Adrenal gland (tissue), 12 donors: ENCODE measurements around the gene LRP2. TPM values are rescaled to one million over a fixed set of nuclear protein-coding genes. Genes with fewer than 3 reads are reported as not detected.

ENCODE experiments used
- DNase-seq, 7 donors: peaks; one replicate each; pipeline ENCODE4 v3.0.0-alpha.2; 2019 to 2020
- H3K27ac ChIP-seq, 5 donors: fragments of 200-600 bp; sonication (generic) in 4 of 5; 1 replicate in 3 of 5; 2 replicates in 2 of 5; pipeline versions ENCODE4 v1.5.1 to v1.8.0; 2016 to 2020; ENCODE audit warnings: mild to moderate bottlenecking in 1 of 5
- H3K27me3 ChIP-seq: fragments of 200-600 bp; 2 replicates; pipeline ENCODE4 v1.8.0; 2021
- H3K36me3 ChIP-seq, 2 donors: fragments of 200-600 bp; replicated peaks in 1 of 2; 1 replicate in 1 of 2; 2 replicates in 1 of 2; pipeline versions ENCODE4 v1.5.1 to v1.8.0; 2018 to 2022
- H3K4me1 ChIP-seq, 2 donors: fragments of 200-600 bp; replicated peaks in 1 of 2; 1 replicate in 1 of 2; 2 replicates in 1 of 2; pipeline versions ENCODE4 v1.5.1 to v1.8.0; 2018 to 2021
- H3K4me3 ChIP-seq, 4 donors: fragments of 200-600 bp; sonication (generic) in 3 of 4; one replicate each; pipeline ENCODE4 v1.5.1; 2016 to 2018
- H3K9me3 ChIP-seq, 3 donors: fragments of 200-600 bp; sonication (generic) in 1 of 3; replicated peaks in 1 of 3; 1 replicate in 2 of 3; 2 replicates in 1 of 3; pipeline versions ENCODE4 v1.5.1 to v1.8.0; 2016 to 2021
- CTCF ChIP-seq, 6 experiments: fragments of 450-650 bp in 4 of 6; fragments of 200-600 bp in 2 of 6; sonication (generic) in 1 of 6; IDR thresholded peaks; 1 replicate in 5 of 6; 2 replicates in 1 of 6; pipeline versions ENCODE4 v1.5.1 to v1.8.0; 2016 to 2021; ENCODE audit warnings: antibody characterized with exemption in 6 of 6, mild to moderate bottlenecking in 2 of 6, moderate library complexity in 1 of 6
- POLR2A ChIP-seq, 2 donors: fragments of 450-650 bp; IDR thresholded peaks; one replicate each; pipeline ENCODE4 v1.6.1; 2017; ENCODE audit warnings: antibody characterized with exemption in 2 of 2, mild to moderate bottlenecking in 2 of 2, moderate library complexity in 1 of 2
- WGBS, 4 donors: extraction: QIAGEN DNeasy Blood & Tissue Kit in 2 of 4; methylation state at CpG; one replicate each; pipeline versions ENCODE4 v1.1.5 to v1.1.7; 2013 to 2017; 5-methylcytosine and 5-hydroxymethylcytosine counted together
- intact Hi-C, 2 donors: fragments of 100-400 bp; cut with DNase I; formaldehyde crosslinking; loops; one replicate each; pipeline versions ENCODE4 v1.14.1 to v1.15.0; 2022 to 2023
- polyA plus RNA-seq, 3 donors: library from polyadenylated mRNA; stranded (reverse); fragments of 200-250 nt in 2 of 3; fragments of 350-450 nt in 1 of 3; fragmentation: Illumina TruSeq in 1 of 3; extraction: RNeasy Lipid Tissue Mini Kit (QIAGEN cat#74804) in 1 of 3; gene quantifications; one replicate each; pipeline ENCODE4 v1.2.3, GENCODE V29; 2013 to 2014
- total RNA-seq, 9 donors: library from RNA; depleted of rRNA in 4 of 9; stranded (reverse); fragments of >200 nt in 4 of 9; fragments of 120-200 nt in 1 of 9; fragmentation: NEBNext Ultra II Directional in 1 of 9; extraction: Animal tissue kit (Norgen Biotek cat#: 25700) in 1 of 9; gene quantifications; one replicate each; pipeline versions ENCODE4 v1.1.0 to v1.2.4, GENCODE V29; 2013 to 2023
- donor health status: healthy with polysubstance abuse.
- donor health status: Bipolar disorder and iron deficiency.
- donor health status: DM: yes; HTN: yes; CAD: no.
- donor health status: DM: no; HTN: no; CAD: no.
- donor health status: DM: no; HTN: no; CAD: no.
- donor health status: DM: yes; HTN: yes; CAD: no.

The LRP2 gene
- total and polyA plus RNA-seq, 12 donors: 0.04 to 0.43 (median 0.10) TPM; not detected in 8

GRCh38 chr2:169343202-169343601 is 19.1 kb downstream of the LRP2 start:
- Histone ChIP-seq H3K9me3 (no peaks in the 10 kb centered on the region), H3K4me3 (no peak overlapping the region), H3K4me1 (no peaks in the 10 kb centered on the region), H3K27me3 (no peaks in the 10 kb centered on the region), H3K27ac (no peak overlapping the region), H3K36me3 (no peaks in the 10 kb centered on the region)
- TF ChIP-seq CTCF (IDR thresholded peaks at IDR 0.05) (no peak), POLR2A (IDR thresholded peaks at IDR 0.05) (no peak)
- no peak for DNase-seq
- intact Hi-C loops: no loop called here

- 55 to 73% (median 64%) methylated on average over 2 of the region's 2 CpGs for WGBS, 4 donors
- Histone ChIP-seq H3K9me3 (no peaks in the 10 kb centered on the region), H3K27ac (no peak overlapping the region)
Observed at GRCh38 chr2:169339657-169340056, 22.7 kb downstream of the LRP2 start.

GRCh38 chr2:169336695-169337094 is 25.6 kb downstream of the LRP2 start:
- H3K36me3 ChIP-seq: no peaks in the 10 kb centered on the region
- TF ChIP-seq CTCF (IDR thresholded peaks at IDR 0.05) (no peak), POLR2A (IDR thresholded peaks at IDR 0.05) (no peak)
- intact Hi-C loops: no loop called here
- no peak for DNase-seq
- no peaks in the 10 kb centered on the region for H3K27me3 ChIP-seq
- H3K4me3 ChIP-seq: no peak overlapping the region
- WGBS, 4 donors: 55 to 62% (median 58%) methylated on average over 5 of the region's 5 CpGs
- no peak overlapping the region for H3K27ac ChIP-seq
- H3K9me3 ChIP-seq: no peaks in the 10 kb centered on the region
- no peaks in the 10 kb centered on the region for H3K4me1 ChIP-seq

More at GRCh38 chr2:169339657-169340056, 22.7 kb downstream of the LRP2 start:
- Histone ChIP-seq H3K36me3 (no peaks in the 10 kb centered on the region), H3K4me3 (no peak overlapping the region), H3K27me3 (no peaks in the 10 kb centered on the region), H3K4me1 (no peaks in the 10 kb centered on the region)
- no peak for DNase-seq
- intact Hi-C loops: no loop called here
- no peak for TF ChIP-seq CTCF (IDR thresholded peaks at IDR 0.05)
- TF ChIP-seq POLR2A (IDR thresholded peaks at IDR 0.05): no peak

GRCh38 chr2:169330555-169331198 is 31.7 kb downstream of the LRP2 start:
- no peak overlapping the region for H3K27ac ChIP-seq
- no peak for DNase-seq
- H3K27me3 ChIP-seq: no peaks in the 10 kb centered on the region
- no peak overlapping the region for H3K4me3 ChIP-seq
- 52 to 61% (median 56%) methylated on average over 6 of the region's 6 CpGs for WGBS, 4 donors
- no peaks in the 10 kb centered on the region for H3K36me3 ChIP-seq
- no peak for TF ChIP-seq POLR2A (IDR thresholded peaks at IDR 0.05)
- TF ChIP-seq CTCF (IDR thresholded peaks at IDR 0.05): no peak
- no peaks in the 10 kb centered on the region for H3K4me1 ChIP-seq
- no peaks in the 10 kb centered on the region for H3K9me3 ChIP-seq
- intact Hi-C loops: no loop called here
